Large intestine (tissue), 12 donors: ENCODE data around the gene NTF4. TPM values are rescaled to one million over a fixed set of nuclear protein-coding genes. Genes with fewer than 3 reads are reported as not detected.

ENCODE experiments used
- DNase-seq, 2 donors: peaks; one replicate each; pipeline versions ENCODE4 v3.0.0 to v3.0.0-alpha.2; 2013
- H3K27ac ChIP-seq: one replicate; pipeline ENCODE4 v1.5.1; 2013; ENCODE audit warnings: low read length
- H3K27me3 ChIP-seq: 2 replicates; pipeline ENCODE4 v1.6.1; 2013; ENCODE audit warnings: low read length; ENCODE audit not compliant: control insufficient read depth, insufficient read depth
- H3K36me3 ChIP-seq: 2 replicates; pipeline ENCODE4 v1.6.1; 2013; ENCODE audit warnings: low read length; ENCODE audit not compliant: control insufficient read depth, insufficient read depth
- H3K4me1 ChIP-seq: one replicate; pipeline ENCODE4 v1.6.1; 2013; ENCODE audit warnings: low read length; ENCODE audit not compliant: control insufficient read depth, insufficient read depth
- H3K4me3 ChIP-seq: one replicate; pipeline ENCODE4 v1.5.1; 2013; ENCODE audit warnings: low read length
- H3K9me3 ChIP-seq: one replicate; pipeline ENCODE4 v1.6.1; 2013; ENCODE audit warnings: mild to moderate bottlenecking, low read depth, low read length, moderate library complexity; ENCODE audit not compliant: control insufficient read depth
- WGBS: methylation state at CpG from one replicate; pipeline ENCODE4 v1.1.5; 2013; ENCODE audit warnings: low lambda C conversion rate; ENCODE audit not compliant: insufficient coverage; 5-methylcytosine and 5-hydroxymethylcytosine counted together
- long read RNA-seq, 11 donors: transcript quantifications; one replicate each; lab custom pipeline, GENCODE V29; 2026
- polyA plus RNA-seq: library from polyadenylated mRNA; unstranded; fragments of 120-200 nt; gene quantifications from one replicate; pipeline ENCODE4 v1.2.1, GENCODE V29; 2013

The NTF4 gene, protein sequence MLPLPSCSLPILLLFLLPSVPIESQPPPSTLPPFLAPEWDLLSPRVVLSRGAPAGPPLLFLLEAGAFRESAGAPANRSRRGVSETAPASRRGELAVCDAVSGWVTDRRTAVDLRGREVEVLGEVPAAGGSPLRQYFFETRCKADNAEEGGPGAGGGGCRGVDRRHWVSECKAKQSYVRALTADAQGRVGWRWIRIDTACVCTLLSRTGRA
- 0.16 TPM for polyA plus RNA-seq
- long read RNA-seq, donor 1, result 0 reads
- long read RNA-seq, donor 2, result 0 reads
- long read RNA-seq, donor 3, result 0 reads
- long read RNA-seq, donor 4, result 0 reads
- long read RNA-seq, donor 5, partial matches to known transcripts, result 0 of 1 reads
- long read RNA-seq, donor 5, other reads (novel, unspliced or antisense), result 0 of 1 reads
- long read RNA-seq, donor 6, result 0 reads
- long read RNA-seq, donor 7, result 0 reads
- long read RNA-seq, donor 8, result 0 reads
- long read RNA-seq, donor 9, result 0 reads
- long read RNA-seq, donor 10, partial matches to known transcripts, result 0 of 1 reads
- long read RNA-seq, donor 10, other reads (novel, unspliced or antisense), result 0 of 1 reads
- long read RNA-seq, donor 11, partial matches to known transcripts, result 0 of 1 reads
- long read RNA-seq, donor 11, other reads (novel, unspliced or antisense), result 0 of 1 reads

GRCh38 chr19:49064768-49065611 lies at the start of gene NTF4:
Gene NTF4 (minus strand): TSS chr19:49064818. CDS start chr19:49061997, 2,821 bp downstream.
- no peak for DNase-seq
- Histone ChIP-seq H3K27ac (no peak within 1 kb of the TSS), H3K27me3 (peaks cover 81% of the 10 kb centered on the region), H3K36me3 (no peaks in the 10 kb centered on the region), H3K4me3 (no peak within 1 kb of the TSS), H3K4me1 (no peaks in the 10 kb centered on the region), H3K9me3 (peaks cover 5% of the 10 kb centered on the region)
- WGBS, result no CpG with 5 or more reads among the region's 53 CpGs

DNA sequence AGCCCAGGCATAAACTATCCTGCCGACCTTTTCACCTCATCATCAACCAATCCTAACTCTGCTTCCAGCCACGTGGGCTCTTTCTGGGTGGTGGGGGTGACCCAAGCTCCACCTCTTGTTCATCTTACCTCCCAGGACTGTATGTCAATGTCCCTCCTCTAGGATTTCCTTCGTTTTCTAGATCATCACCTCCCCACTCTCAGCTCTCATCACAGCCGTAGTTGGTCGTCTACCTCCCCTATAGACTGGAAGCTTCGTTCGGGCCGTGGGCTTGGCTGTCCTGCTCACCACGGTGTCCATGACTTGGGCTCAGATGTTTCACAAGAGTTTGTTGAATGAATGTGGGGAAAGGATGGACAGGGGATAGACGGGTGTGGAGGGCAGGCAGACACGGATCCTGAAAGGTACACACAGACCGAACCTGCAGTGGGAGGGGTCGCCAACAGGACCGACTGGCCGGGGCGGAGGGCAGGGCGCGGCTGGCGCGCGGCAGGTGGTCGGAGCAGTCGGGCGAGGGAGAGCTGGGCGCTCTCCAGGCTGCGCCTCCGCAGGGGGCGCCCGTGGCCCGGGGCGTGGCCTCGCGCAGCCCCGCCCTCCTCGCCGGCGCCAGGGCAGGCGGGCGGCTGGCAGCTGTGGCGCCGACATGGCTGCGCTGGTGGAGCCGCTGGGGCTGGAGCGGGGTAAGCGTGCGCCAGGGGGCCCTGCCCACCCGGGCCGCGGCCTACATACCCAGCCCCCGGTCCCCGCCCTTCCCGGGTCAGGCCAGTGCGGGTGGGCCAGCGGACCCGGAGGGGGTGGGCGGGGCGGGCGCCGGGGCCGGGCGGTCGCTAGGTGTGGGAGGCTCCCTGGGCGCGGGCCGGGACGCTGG lies 49.4 kb upstream of the NTF4 start, which contains the start of gene LIN7B:
LIN7B (plus strand) TSS at position 609 of the 868 bp plus-strand sequence; CDS start at position 644, 35 bp downstream.
- Histone ChIP-seq H3K36me3 (peaks cover 10% of the 10 kb centered on the region), H3K9me3 (no peaks in the 10 kb centered on the region), H3K4me3 (peak within 1 kb of the TSS; percentile 73), H3K4me1 (peaks cover 19% of the 10 kb centered on the region), H3K27ac (peak within 1 kb of the TSS; percentile 67), H3K27me3 (no peaks in the 10 kb centered on the region)
- no CpG with 5 or more reads among the region's 66 CpGs for WGBS
- DNase-seq, result peak; percentile 67 to 79

- WGBS, result 85% methylated on average over 5 of the region's 11 CpGs
- DNase-seq, result no peak
- Histone ChIP-seq H3K4me1 (peaks cover 5% of the 10 kb centered on the region), H3K4me3 (no peak overlapping the region), H3K9me3 (no peaks in the 10 kb centered on the region), H3K36me3 (peaks cover 33% of the 10 kb centered on the region), H3K27ac (no peak overlapping the region), H3K27me3 (no peaks in the 10 kb centered on the region)
These were observed 46.8 kb upstream of the NTF4 start for GRCh38 chr19:49111218-49111998.

DNA sequence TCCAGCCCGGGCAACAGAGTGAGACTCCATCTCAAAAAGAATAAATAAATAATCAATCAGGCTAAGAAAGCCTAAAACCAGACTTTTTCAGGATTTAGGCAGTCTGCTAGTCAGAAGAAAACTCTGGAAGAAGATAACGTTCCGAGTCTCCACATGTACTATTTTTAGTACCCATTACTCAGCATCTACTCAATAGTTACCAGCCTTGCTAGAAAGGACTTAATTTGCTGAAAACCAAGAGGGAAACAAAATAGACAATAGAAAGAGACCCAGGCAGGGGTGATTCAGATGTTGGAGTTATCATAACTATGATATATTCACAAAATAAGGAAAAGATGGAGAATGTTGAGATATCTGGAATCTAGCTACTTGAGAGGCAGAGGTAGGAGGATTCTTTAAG lies 45.9 kb upstream of the NTF4 start:
- H3K4me1 ChIP-seq, result peaks cover 5% of the 10 kb centered on the region
- no peak overlapping the region for H3K27ac ChIP-seq
- no peak for DNase-seq
- H3K36me3 ChIP-seq, result peaks cover 39% of the 10 kb centered on the region
- H3K9me3 ChIP-seq, result no peaks in the 10 kb centered on the region
- no peaks in the 10 kb centered on the region for H3K27me3 ChIP-seq
- 80% methylated on average over 1 of the region's 3 CpGs for WGBS
- no peak overlapping the region for H3K4me3 ChIP-seq

DNA sequence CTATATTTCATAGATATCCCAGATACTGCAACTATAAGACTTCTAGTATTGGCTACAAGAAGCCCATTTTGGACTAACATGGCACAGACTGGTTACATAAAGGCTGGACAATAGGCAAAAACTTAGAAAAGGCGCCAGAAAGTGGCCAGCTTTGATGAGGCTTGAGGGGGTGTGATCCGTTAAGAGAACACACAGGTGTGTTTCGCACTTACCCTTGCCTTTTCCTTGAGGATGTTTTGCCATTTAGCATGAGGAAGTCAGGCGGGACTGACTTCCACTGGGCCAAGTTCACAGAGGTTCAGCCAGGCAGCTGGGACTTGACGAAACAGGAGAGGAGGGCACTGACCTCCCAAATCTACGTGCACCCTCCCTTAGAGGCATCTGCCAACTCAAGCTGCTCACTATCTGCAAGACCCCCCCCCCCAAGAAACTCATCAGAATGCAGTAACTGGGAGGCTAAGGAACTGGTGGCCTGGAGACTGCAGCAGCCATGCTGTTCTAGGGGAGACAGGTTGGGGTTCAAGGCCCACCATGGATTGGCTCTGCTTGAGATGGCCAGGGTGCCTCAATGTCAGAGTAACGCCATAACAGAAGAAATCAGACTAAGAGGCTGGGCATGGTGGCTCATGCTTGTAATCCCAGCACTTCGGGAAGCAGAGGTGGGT lies 45.1 kb upstream of the NTF4 start:
- Histone ChIP-seq H3K36me3 (peaks cover 46% of the 10 kb centered on the region), H3K4me3 (no peak overlapping the region), H3K9me3 (no peaks in the 10 kb centered on the region), H3K4me1 (peaks cover 5% of the 10 kb centered on the region), H3K27me3 (no peaks in the 10 kb centered on the region), H3K27ac (no peak overlapping the region)
- WGBS, result no CpG with 5 or more reads among the region's 8 CpGs
- no peak for DNase-seq

DNA sequence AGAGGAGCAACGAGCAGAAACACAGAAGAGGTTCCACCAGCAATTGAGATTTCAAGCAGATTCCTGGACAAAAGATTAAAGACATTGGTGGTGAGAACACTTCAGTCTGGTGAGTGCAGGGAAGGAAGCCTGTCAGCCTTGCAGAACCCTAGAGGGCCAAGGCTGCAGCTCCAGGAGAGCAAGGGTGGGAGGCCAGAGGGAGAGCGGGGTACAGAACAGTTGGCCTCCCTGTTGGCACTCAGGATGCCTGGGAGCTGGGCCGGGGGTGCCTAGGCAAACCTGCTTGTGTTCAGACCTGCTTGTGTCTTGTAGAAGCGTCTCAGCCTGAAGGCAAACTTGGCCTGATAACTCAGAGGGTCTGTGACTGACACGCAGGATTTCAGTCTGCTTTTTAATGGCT lies 44.4 kb upstream of the NTF4 start:
- DNase-seq, result no peak
- WGBS, result 100% methylated on average over 1 of the region's 5 CpGs
- Histone ChIP-seq H3K4me1 (peaks cover 5% of the 10 kb centered on the region), H3K4me3 (no peak overlapping the region), H3K27ac (no peak overlapping the region), H3K27me3 (no peaks in the 10 kb centered on the region), H3K36me3 (peaks cover 52% of the 10 kb centered on the region), H3K9me3 (no peaks in the 10 kb centered on the region)

GRCh38 chr19:49107625-49108459 lies 43.2 kb upstream of the NTF4 start:
- Histone ChIP-seq H3K4me1 (no peaks in the 10 kb centered on the region), H3K27me3 (no peaks in the 10 kb centered on the region), H3K4me3 (no peak overlapping the region), H3K9me3 (no peaks in the 10 kb centered on the region), H3K36me3 (peaks cover 64% of the 10 kb centered on the region), H3K27ac (no peak overlapping the region)
- no peak for DNase-seq
- 97% methylated on average over 6 of the region's 93 CpGs for whole genome bisulfite sequencing

GRCh38 chr19:49106648-49107135 lies 42.1 kb upstream of the NTF4 start:
- Histone ChIP-seq H3K27me3 (no peaks in the 10 kb centered on the region), H3K27ac (no peak overlapping the region), H3K4me1 (no peaks in the 10 kb centered on the region), H3K36me3 (peaks cover 73% of the 10 kb centered on the region), H3K4me3 (no peak overlapping the region), H3K9me3 (no peaks in the 10 kb centered on the region)
- peak; percentile 26 to 31 for DNase-seq
- 60% methylated on average over 1 of the region's 12 CpGs for WGBS
